GM12878 (cell line): ENCODE results near the gene KIAA2012. TPM values are rescaled to one million over a fixed set of nuclear protein-coding genes. Genes with fewer than 3 reads are reported as not detected.

ENCODE experiments used
- BCL3 ChIP-seq: IDR thresholded peaks from 2 replicates; pipeline ENCODE4 v1.6.1; 2011; ENCODE audit warnings: borderline replicate concordance, low read depth, mild to moderate bottlenecking, moderate library complexity, low read length; ENCODE audit not compliant: insufficient read depth, poor library complexity, severe bottlenecking
- CHD2 ChIP-seq: IDR thresholded peaks from 2 replicates; pipeline ENCODE4 v1.6.1; 2011; ENCODE audit warnings: low read depth, low read length, improper control_type of control experiment, borderline replicate concordance
- E2F8 ChIP-seq: fragments of 450-650 bp; IDR thresholded peaks from 2 replicates; pipeline ENCODE4 v1.6.1; 2018; ENCODE audit warnings: mild to moderate bottlenecking, low read depth, moderate library complexity; ENCODE audit not compliant: partially characterized antibody
- EP300 ChIP-seq, 2 experiments: fragments of 150-350 bp in 1 of 2; IDR thresholded peaks; 2 replicates each; pipeline ENCODE4 v1.6.1; 2011 to 2012; ENCODE audit warnings: low read depth in 2 of 2, low read length in 2 of 2, borderline replicate concordance in 1 of 2, improper control_type of control experiment in 1 of 2, inconsistent platforms in 1 of 2; ENCODE audit not compliant: control insufficient read depth in 1 of 2
- ETV6 ChIP-seq, 2 experiments: fragments of 450-650 bp in 1 of 2; IDR thresholded peaks in 1 of 2; conservative IDR thresholded peaks in 1 of 2; 2 replicates each; pipeline ENCODE4 v1.6.1; 2014; ENCODE audit warnings: antibody characterized with exemption in 1 of 2, borderline replicate concordance in 1 of 2, low read depth in 1 of 2, mild to moderate bottlenecking in 1 of 2, moderate library complexity in 1 of 2
- GATAD2B ChIP-seq: fragments of 450-650 bp; conservative IDR thresholded peaks from 2 replicates; pipeline ENCODE4 v1.6.1; 2017; ENCODE audit warnings: low read depth, mild to moderate bottlenecking, moderate library complexity
- NFXL1 ChIP-seq: fragments of 450-650 bp; IDR thresholded peaks from 2 replicates; pipeline ENCODE4 v1.6.1; 2017; ENCODE audit warnings: antibody characterized with exemption, mild to moderate bottlenecking, borderline replicate concordance
- POU2F2 ChIP-seq: IDR thresholded peaks from 3 replicates; pipeline ENCODE4 v1.6.1; 2011; ENCODE audit warnings: low read depth, mild to moderate bottlenecking, low read length, borderline replicate concordance
- REST ChIP-seq: IDR thresholded peaks from 2 replicates; pipeline ENCODE4 v1.6.1; 2012; ENCODE audit warnings: mild to moderate bottlenecking, low read depth, low read length
- SPI1 ChIP-seq: IDR thresholded peaks from 2 replicates; pipeline ENCODE4 v1.6.1; 2011; ENCODE audit warnings: low read depth, mild to moderate bottlenecking, low read length, moderate library complexity, borderline replicate concordance; ENCODE audit not compliant: insufficient read depth
- STAT3 ChIP-seq: IDR thresholded peaks from 2 replicates; pipeline ENCODE4 v1.6.1; 2011; ENCODE audit warnings: low read depth, low read length, improper control_type of control experiment
- WRNIP1 ChIP-seq: IDR thresholded peaks from 2 replicates; pipeline ENCODE4 v1.6.1; 2011; ENCODE audit warnings: low read depth, low read length, improper control_type of control experiment, borderline replicate concordance
- ZNF687 ChIP-seq: fragments of 450-650 bp; IDR thresholded peaks from 2 replicates; pipeline ENCODE4 v1.6.1; 2017; ENCODE audit warnings: mild to moderate bottlenecking, moderate library complexity
- polyA plus RNA-seq, 11 experiments: library from polyadenylated mRNA; depleted of rRNA in 4 of 11; unstranded in 6 of 11; stranded (reverse) in 5 of 11; fragments of >200 nt; fragmentation: Nextera tagmentation in 4 of 11; fragmentation: Illumina TruSeq in 1 of 11; extraction: Ambion mirVana in 4 of 11; extraction: Trizol in 1 of 11; gene quantifications; 1 replicate in 1 of 11; 2 replicates in 10 of 11; pipeline versions ENCODE4 v1.2.1 to v1.2.3, GENCODE V29; 2011 to 2016; ENCODE audit warnings: inconsistent platforms in 2 of 11, missing spikeins in 2 of 11, low read depth in 1 of 11
- total RNA-seq, 4 experiments: library from RNA; depleted of rRNA in 3 of 4; stranded (reverse); fragments of >200 nt in 3 of 4; fragmentation: Illumina TruSeq in 1 of 4; extraction: Trizol in 1 of 4; gene quantifications; 2 replicates each; pipeline versions ENCODE4 v1.2.1 to v1.2.3, GENCODE V29; 2013 to 2021

The KIAA2012 gene
- total and polyA plus RNA-seq, 10 of the 15 experiments (the other 5 are each of a cell fraction or from before 2014, with no cell fraction given) = 0.03 TPM; not detected in 9

DNA sequence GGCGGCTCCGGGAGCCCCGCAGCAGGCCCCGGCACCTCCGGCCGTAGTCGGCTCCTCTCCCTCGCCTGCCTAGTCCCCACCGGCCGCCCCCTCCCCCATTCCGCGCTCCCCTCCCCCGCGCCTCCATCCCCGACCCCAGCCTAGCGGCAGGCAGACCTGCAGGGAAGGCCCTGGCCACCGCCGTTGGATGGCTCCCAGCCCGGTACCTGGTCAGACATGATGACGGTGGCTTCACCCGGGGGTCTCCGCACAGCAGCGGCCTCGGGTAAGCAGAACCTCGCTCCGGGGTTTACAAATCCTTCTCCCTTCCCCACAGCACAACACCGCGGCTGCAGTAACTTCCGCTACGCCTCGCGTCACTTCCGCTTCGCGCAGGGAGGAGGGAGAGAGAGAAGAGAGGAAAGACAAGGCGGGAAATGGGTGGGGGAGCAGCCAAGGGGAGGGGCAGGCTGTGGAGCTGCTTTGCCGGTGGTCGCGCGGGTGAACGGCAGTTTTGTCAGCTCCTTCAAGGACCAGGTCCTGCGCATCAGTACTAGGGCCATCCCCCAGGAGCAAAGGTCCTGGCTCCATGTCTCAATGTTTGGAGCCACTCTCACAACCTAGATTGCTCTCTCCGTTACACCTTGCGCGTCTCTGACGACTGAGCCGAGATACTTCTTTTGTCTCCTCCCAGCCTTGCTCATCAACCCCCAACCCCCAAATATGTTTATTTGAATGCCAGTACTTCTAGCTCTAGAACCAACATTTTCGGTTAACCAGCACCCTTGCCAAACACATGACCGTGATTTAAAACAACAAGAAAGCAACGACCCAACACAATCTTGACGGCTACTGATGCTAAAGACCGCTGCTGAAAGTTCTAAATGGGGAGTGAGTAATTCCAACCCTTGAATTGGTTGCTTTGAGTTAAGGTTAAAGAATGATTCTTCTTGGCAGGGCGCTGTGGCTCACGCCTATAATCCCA lies 165.5 kb downstream of the KIAA2012 start, which contains the start of gene SUMO1 (continued):
- TF ChIP-seq E2F8 = peak; percentile 99
- TF ChIP-seq REST = no peak
- 0 out of 2 replicates have a peak, but pooled peaks have one; percentile 29 for TF ChIP-seq GATAD2B
- TF ChIP-seq SPI1 = peak; percentile 50; the same call in 1 of the 2 replicates
- no peak for TF ChIP-seq BCL3
- peak; percentile 47; the same call in 1 of the 2 replicates for TF ChIP-seq ZNF687
- no peak for TF ChIP-seq NFXL1
- TF ChIP-seq EP300 (IDR thresholded peaks at IDR 0.05; ENCODE audit: borderline replicate concordance in 1 of 2, control insufficient read depth in 1 of 2, low read depth in 2 of 2, low read length in 2 of 2) = no peak
- TF ChIP-seq WRNIP1 = no peak
- 0 out of 4 replicates have a peak, but pooled peaks of 1 of the 2 experiments have one; percentile 37 for TF ChIP-seq ETV6 (conservative IDR thresholded peaks at IDR 0.05 in 1 of 2, IDR thresholded peaks at IDR 0.05 in 1 of 2; ENCODE audit: borderline replicate concordance in 1 of 2, low read depth in 1 of 2)
- 0 out of 2 replicates have a peak, but pooled peaks have one; percentile 30 for TF ChIP-seq CHD2
- TF ChIP-seq STAT3 = no peak
- TF ChIP-seq POU2F2 = peak; percentile 67; the same call in 1 of the 3 replicates
